A673 (cell line): ENCODE measurements around the gene RFX6. TPM values are rescaled to one million over a fixed set of nuclear protein-coding genes. Genes with fewer than 3 reads are reported as not detected.
A peak's percentile ranks its signal among the peaks of the same experiment; 100 is the strongest.

Experiments used
- BruUV-seq: library from RNA; stranded (reverse); fragments of 400-500 nt; replicated peaks from 2 replicates; lab custom pipeline; 2021; lab: Mats Ljungman, UMichigan
- CTCF ChIA-PET: fragments of 300-600 bp; sonication (Branson Sonifier 250); formaldehyde crosslinking; loops from one replicate; lab custom pipeline; 2022; ENCODE audit warnings: antibody characterized with exemption; lab: Charles Lee
- POLR2A ChIA-PET: fragments of 300-600 bp; sonication (Branson Sonifier 250); formaldehyde crosslinking; loops from one replicate; lab custom pipeline; 2022; ENCODE audit warnings: antibody characterized with exemption; ENCODE audit not compliant: low non-redundant PET; lab: Charles Lee
- DNase-seq: peaks from one replicate; pipeline ENCODE4 v3.0.0-alpha.2; 2015; ENCODE audit warnings: low spot score
- H3K27ac ChIP-seq: fragments of 200-600 bp; sonication (generic); 2 replicates; pipeline ENCODE4 v1.5.1; 2016; ENCODE audit warnings: mixed run types, low read depth, mild to moderate bottlenecking, mixed read lengths, antibody characterized with exemption, low read length; ENCODE audit not compliant: poor library complexity, severe bottlenecking
- H3K27me3 ChIP-seq: fragments of 200-600 bp; sonication (generic); replicated peaks from 2 replicates; pipeline ENCODE4 v1.6.1; 2017; ENCODE audit warnings: mixed run types, low read depth, mild to moderate bottlenecking, mixed read lengths, antibody characterized with exemption, low read length; ENCODE audit not compliant: insufficient read depth, poor library complexity
- H3K36me3 ChIP-seq: fragments of 200-600 bp; sonication (generic); 2 replicates; pipeline ENCODE4 v1.6.1; 2016; ENCODE audit warnings: mixed run types, mild to moderate bottlenecking, mixed read lengths, antibody characterized with exemption, low read length; ENCODE audit not compliant: insufficient read depth, poor library complexity, severe bottlenecking
- H3K4me1 ChIP-seq: fragments of 200-600 bp; sonication (generic); 2 replicates; pipeline ENCODE4 v1.6.1; 2017; ENCODE audit warnings: mixed run types, mild to moderate bottlenecking, mixed read lengths, antibody characterized with exemption, low read length; ENCODE audit not compliant: insufficient read depth, poor library complexity, severe bottlenecking
- H3K4me3 ChIP-seq: fragments of 200-600 bp; sonication (generic); 2 replicates; pipeline ENCODE4 v1.5.1; 2016; ENCODE audit warnings: low read depth, mixed run types, mild to moderate bottlenecking, mixed read lengths, low read length; ENCODE audit not compliant: poor library complexity, severe bottlenecking
- H3K9me3 ChIP-seq: fragments of 200-600 bp; sonication (generic); 2 replicates; pipeline ENCODE4 v1.6.1; 2016; ENCODE audit warnings: mixed run types, low read depth, mild to moderate bottlenecking, mixed read lengths, antibody characterized with exemption, low read length; ENCODE audit not compliant: poor library complexity, severe bottlenecking
- EZH2 ChIP-seq: fragments of 200-600 bp; sonication (generic); IDR thresholded peaks from 2 replicates; pipeline ENCODE4 v1.6.1; 2017; ENCODE audit warnings: borderline replicate concordance, low read depth, mild to moderate bottlenecking, mixed read lengths, antibody characterized with exemption, low read length; ENCODE audit not compliant: poor library complexity, severe bottlenecking
- intact Hi-C: fragments of 100-400 bp; cut with micrococcal nuclease; formaldehyde crosslinking; loops from one replicate; pipeline ENCODE4 v1.10.0; 2022; ENCODE audit not compliant: unreplicated experiment
- total RNA-seq: library from RNA; stranded (reverse); gene quantifications from 2 replicates; pipeline ENCODE4 v1.2.3, GENCODE V29; 2021
- TF ChIP-seq, protein P1 (sequence below): fragments of 300-800, 200-600 bp; sonication (generic); conservative IDR thresholded peaks from 2 replicates; pipeline ENCODE4 v1.5.1; 2017; ENCODE audit warnings: low read depth, mild to moderate bottlenecking, antibody characterized with exemption, low read length, moderate library complexity, mixed read lengths

Gene RFX6
- total RNA-seq, 1 experiment from 2014 or later: not detected

DNA sequence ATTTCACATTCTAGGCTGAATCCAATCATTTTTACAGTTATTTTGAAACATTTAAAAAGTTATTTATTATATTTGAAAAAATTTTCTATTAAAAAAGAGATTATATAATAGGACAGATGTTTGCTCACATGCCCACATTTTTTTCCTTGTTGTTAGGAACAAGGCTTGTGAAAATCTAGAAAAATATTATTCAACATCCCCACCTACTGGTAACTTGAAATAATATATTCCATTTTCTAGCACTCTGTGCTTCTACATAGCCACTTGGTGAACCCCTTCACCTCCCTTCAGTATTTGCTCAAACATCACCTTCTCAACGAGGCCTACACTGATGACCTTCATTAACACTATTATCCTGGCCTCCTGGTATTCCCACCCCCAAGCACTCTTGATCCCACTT is 29.8 kb upstream of the RFX6 start:
- Histone ChIP-seq H3K9me3 (no peaks in the 10 kb centered on the region), H3K27ac (no peak overlapping the region), H3K4me1 (no peaks in the 10 kb centered on the region), H3K4me3 (no peak overlapping the region), H3K36me3 (no peaks in the 10 kb centered on the region), H3K27me3 (peaks cover 4% of the 10 kb centered on the region)
- no TSS peak for BruUV-seq
- intact Hi-C loops: loop anchor here (1.0 to 10.0 kb wide), 6 partner anchors 68 to 732 kb away; partner anchors contain the start of genes RSPH4A, TRAPPC3L and TSPYL1
- POLR2A ChIA-PET: no interaction called here
- CTCF ChIA-PET: interaction anchor here (0.7 kb wide), 1 partner anchor 68 kb away, joined by 5 read pairs; no protein-coding TSS in a partner anchor
- DNase-seq: peak; percentile 50
- TF ChIP-seq EZH2: no peak
- TF ChIP-seq, protein P1, sequence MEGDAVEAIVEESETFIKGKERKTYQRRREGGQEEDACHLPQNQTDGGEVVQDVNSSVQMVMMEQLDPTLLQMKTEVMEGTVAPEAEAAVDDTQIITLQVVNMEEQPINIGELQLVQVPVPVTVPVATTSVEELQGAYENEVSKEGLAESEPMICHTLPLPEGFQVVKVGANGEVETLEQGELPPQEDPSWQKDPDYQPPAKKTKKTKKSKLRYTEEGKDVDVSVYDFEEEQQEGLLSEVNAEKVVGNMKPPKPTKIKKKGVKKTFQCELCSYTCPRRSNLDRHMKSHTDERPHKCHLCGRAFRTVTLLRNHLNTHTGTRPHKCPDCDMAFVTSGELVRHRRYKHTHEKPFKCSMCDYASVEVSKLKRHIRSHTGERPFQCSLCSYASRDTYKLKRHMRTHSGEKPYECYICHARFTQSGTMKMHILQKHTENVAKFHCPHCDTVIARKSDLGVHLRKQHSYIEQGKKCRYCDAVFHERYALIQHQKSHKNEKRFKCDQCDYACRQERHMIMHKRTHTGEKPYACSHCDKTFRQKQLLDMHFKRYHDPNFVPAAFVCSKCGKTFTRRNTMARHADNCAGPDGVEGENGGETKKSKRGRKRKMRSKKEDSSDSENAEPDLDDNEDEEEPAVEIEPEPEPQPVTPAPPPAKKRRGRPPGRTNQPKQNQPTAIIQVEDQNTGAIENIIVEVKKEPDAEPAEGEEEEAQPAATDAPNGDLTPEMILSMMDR: peak; percentile 42; the same call in 1 of the 2 replicates

DNA sequence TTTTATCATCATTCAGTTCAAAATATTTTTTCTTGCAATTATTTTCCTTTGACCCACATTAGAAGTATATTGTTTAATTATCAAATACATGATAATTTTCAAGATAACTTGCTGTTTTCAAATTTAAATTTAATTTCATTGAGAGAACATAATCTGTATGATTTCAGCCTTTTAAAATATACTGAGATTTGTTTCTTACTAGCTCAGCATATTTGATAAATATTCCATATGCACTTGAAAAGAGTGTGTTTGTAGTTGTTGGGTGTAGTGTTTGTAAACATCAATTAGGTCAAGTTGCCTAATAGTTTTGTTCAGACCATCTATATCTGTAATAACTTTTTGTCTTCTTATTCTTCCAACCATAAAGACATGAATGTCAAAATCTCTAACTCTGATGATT is 19.0 kb upstream of the RFX6 start:
- CTCF ChIA-PET: no interaction called here

DNA sequence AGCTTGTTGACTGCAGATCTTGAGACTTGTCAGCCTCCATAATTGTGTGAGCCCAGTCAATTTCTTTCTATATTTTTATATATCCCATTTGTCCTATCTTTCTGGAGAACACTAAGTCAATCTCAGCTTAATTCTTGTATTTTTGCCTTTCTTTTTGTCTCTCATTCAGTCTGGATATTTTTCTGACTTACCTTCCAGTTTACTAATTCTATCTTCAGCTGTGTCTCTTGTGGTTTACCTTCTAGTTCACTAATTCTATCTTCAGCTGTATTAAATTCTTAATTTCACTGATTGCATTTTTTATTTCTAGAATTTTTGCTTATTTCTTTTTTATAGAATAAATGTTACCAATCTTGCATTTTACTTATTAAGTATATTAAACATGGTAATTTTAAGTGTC is 17.8 kb upstream of the RFX6 start:
- no peak overlapping the region for H3K4me3 ChIP-seq
- POLR2A ChIA-PET: no interaction called here

More for the DNA sequence above, 19.0 kb upstream of the RFX6 start:
- no peak overlapping the region for H3K4me3 ChIP-seq
- H3K9me3 ChIP-seq: peaks cover 5% of the 10 kb centered on the region
- BruUV-seq: no TSS peak
- H3K27ac ChIP-seq: no peak overlapping the region
- no peaks in the 10 kb centered on the region for H3K36me3 ChIP-seq
- intact Hi-C loops: no loop called here
- POLR2A ChIA-PET: interaction anchor here (0.6 kb wide), 1 partner anchor 14 kb away, joined by 3 read pairs; no protein-coding TSS in a partner anchor
- TF ChIP-seq, protein P1: no peak
- TF ChIP-seq EZH2: no peak
- H3K27me3 ChIP-seq: no peaks in the 10 kb centered on the region
- H3K4me1 ChIP-seq: no peaks in the 10 kb centered on the region
- no peak for DNase-seq

More for the DNA sequence above, 17.8 kb upstream of the RFX6 start:
- peaks cover 5% of the 10 kb centered on the region for H3K9me3 ChIP-seq
- H3K4me1 ChIP-seq: no peaks in the 10 kb centered on the region
- H3K36me3 ChIP-seq: no peaks in the 10 kb centered on the region
- TF ChIP-seq EZH2: no peak
- TF ChIP-seq, protein P1: no peak
- H3K27ac ChIP-seq: no peak overlapping the region
- H3K27me3 ChIP-seq: no peaks in the 10 kb centered on the region
- no TSS peak for BruUV-seq
- CTCF ChIA-PET: no interaction called here
- intact Hi-C loops: no loop called here
- no peak for DNase-seq
